ENCODE results near the gene VAV1. TPM values are rescaled to one million over a fixed set of nuclear protein-coding genes. Genes with fewer than 3 reads are reported as not detected.
"Not testable (repeated sequence)": the region's sequence is repeated elsewhere in the genome, so short reads cannot be mapped to it uniquely, and the experiment has no call there.

Gene VAV1
- total RNA-seq, 2 donors from 2014 or later: 7.6 to 12.2 TPM

DNA sequence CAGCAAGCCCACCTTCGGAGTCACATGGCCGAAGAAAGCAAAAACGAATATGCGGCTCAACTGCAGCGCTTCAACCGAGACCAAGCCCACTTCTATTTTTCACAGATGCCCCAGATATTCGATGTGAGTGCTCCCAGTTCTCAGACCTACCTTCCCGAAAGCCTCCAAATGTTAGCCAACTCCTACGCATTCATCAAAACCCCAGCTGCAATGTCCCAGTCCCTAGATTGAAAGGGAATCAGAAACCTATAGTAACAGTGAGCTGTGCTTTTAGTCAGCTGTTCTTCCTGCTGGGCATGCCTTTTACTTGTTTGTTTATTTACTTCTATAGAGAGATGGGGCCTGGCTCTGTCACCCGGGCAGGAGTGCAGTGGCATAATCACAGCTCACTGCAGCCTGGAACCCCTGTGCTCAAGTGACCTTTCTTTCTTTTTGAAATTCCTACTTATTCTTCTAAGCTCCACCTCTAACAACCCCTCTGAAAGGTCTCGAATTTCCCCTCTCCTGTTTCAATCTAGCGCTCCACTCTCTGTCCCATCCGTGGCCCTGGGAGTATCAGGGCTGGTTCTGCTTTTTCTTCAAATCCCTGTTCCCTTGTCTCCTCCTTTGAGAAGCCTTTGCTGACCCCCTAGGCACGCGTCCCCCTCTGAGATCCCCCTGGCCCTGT lies 28.7 kb upstream of the VAV1 start:
- Histone ChIP-seq H3K27ac (peak overlapping the region; percentile 81 to 84), H3K4me1 (ENCODE audit: control insufficient read depth in 1 of 2, low read depth in 2 of 2) (peaks cover 18 to 49% of the 10 kb centered on the region in 2 donors), H3K36me3 (peaks cover 32% of the 10 kb centered on the region), H3K4me3 (peak overlapping the region; percentile 48), H3K9me3 (no peaks in the 10 kb centered on the region), H3K27me3 (replicated peaks; ENCODE audit: insufficient read depth) (no peaks in the 10 kb centered on the region)
- no peak for DNase-seq (ENCODE audit: low spot score)
- no peak for ATAC-seq (ENCODE audit: insufficient number of reproducible peaks, low FRiP score, low read depth)
- TF ChIP-seq, protein P1, sequence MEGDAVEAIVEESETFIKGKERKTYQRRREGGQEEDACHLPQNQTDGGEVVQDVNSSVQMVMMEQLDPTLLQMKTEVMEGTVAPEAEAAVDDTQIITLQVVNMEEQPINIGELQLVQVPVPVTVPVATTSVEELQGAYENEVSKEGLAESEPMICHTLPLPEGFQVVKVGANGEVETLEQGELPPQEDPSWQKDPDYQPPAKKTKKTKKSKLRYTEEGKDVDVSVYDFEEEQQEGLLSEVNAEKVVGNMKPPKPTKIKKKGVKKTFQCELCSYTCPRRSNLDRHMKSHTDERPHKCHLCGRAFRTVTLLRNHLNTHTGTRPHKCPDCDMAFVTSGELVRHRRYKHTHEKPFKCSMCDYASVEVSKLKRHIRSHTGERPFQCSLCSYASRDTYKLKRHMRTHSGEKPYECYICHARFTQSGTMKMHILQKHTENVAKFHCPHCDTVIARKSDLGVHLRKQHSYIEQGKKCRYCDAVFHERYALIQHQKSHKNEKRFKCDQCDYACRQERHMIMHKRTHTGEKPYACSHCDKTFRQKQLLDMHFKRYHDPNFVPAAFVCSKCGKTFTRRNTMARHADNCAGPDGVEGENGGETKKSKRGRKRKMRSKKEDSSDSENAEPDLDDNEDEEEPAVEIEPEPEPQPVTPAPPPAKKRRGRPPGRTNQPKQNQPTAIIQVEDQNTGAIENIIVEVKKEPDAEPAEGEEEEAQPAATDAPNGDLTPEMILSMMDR (IDR thresholded peaks at IDR 0.05): no peak

DNA sequence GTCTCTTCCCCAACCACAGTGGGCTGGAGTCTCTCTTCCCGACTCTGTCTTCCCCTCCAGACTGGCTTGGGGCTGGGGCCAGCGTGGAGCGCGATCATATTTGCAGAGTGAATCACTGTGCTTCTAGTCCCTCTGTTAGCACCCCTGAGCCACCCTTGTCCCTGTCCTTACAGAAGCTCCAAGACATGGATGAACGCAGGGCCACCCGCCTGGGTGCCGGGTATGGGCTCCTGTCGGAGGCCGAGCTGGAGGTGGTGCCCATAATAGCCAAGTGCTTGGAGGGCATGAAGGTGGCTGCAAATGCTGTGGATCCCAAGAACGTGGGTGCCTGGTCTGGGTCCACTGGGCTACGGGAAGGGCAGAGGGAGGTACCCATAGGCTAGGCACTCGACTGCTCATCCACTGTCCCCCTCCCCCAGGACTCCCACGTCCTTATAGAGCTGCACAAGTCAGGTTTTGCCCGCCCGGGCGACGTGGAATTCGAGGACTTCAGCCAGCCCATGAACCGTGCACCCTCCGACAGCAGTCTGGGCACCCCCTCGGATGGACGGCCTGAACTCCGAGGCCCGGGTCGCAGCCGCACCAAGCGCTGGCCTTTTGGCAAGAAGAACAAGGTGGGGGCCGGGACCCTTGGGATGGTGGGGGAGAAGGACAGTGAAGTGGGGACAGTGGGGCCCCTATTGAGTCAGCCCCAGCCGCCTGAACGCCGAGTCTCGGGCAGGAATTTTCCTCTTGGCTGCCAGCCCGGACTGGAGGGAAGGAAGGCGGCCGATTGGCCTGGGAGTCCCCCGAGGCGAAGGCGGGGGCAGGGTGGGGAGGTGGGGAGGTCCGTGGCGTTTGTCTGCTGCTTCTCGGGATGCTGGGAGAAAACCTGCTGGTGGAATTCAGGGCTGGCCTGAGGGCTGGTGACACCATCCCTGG lies 27.9 kb upstream of the VAV1 start:
- DNase-seq (ENCODE audit: low spot score) (no peak), ATAC-seq (ENCODE audit: insufficient number of reproducible peaks, low FRiP score, low read depth) (peak; percentile 63)
- Histone ChIP-seq H3K27ac (peak overlapping the region; percentile 81 to 84), H3K4me1 (ENCODE audit: control insufficient read depth in 1 of 2, low read depth in 2 of 2) (peaks cover 15 to 46% of the 10 kb centered on the region in 2 donors), H3K9me3 (no peaks in the 10 kb centered on the region), H3K27me3 (replicated peaks; ENCODE audit: insufficient read depth) (no peaks in the 10 kb centered on the region), H3K4me3 (peak overlapping the region; percentile 48), H3K36me3 (peaks cover 39% of the 10 kb centered on the region)
- TF ChIP-seq, protein P1 (IDR thresholded peaks at IDR 0.05): peak; percentile 14

DNA sequence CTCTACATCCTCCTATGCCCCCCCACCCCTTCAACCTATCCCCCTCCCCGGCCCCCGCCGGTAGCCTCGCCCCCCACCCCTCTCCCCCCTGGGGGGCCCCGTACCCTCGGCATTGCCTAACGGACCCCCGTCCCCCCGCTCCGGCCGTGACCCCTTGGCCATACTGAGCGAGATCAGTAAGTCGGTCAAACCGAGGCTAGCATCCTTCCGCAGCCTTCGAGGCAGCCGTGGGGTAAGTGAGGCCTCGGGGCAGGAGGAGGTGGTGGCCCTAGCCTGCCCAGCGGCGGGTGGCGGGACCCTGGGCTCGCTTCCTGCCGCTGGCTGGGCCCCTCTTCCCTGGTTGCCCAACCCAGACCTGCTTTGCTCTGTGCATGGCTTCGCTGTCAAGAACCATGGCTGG lies 26.5 kb upstream of the VAV1 start:
- Histone ChIP-seq H3K27me3 (replicated peaks; ENCODE audit: insufficient read depth) (no peaks in the 10 kb centered on the region), H3K36me3 (peaks cover 50% of the 10 kb centered on the region), H3K9me3 (no peaks in the 10 kb centered on the region), H3K27ac (no peak overlapping the region), H3K4me1 (ENCODE audit: control insufficient read depth in 1 of 2, low read depth in 2 of 2) (peaks cover 15 to 46% of the 10 kb centered on the region in 2 donors), H3K4me3 (no peak overlapping the region)
- DNase-seq (ENCODE audit: low spot score) (no peak), ATAC-seq (ENCODE audit: insufficient number of reproducible peaks, low FRiP score, low read depth) (no peak)
- TF ChIP-seq, protein P1 (IDR thresholded peaks at IDR 0.05): no peak

DNA sequence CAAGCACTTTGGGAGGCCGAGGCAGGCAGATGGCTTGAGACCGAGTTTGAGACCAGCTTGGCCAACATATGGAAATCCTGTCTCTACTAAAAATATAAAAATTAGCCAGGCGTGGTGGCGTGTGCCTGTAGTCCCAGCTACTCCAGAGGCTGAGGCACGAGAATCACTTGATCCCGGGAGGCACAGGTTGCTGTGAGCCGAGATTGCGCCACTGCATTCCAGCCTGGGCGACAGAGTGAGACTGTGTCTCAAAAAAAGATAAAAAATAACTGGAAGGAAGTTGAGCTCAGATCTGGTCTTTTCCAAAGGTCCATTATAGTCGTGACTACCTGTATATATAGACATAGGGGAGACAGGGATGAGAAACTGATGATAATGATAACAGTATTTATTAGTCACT lies 24.0 kb upstream of the VAV1 start:
- not testable (repeated sequence) for H3K27ac ChIP-seq; H3K9me3 ChIP-seq; ATAC-seq (ENCODE audit: insufficient number of reproducible peaks, low FRiP score, low read depth); H3K27me3 ChIP-seq (replicated peaks; ENCODE audit: insufficient read depth); H3K4me3 ChIP-seq; DNase-seq (ENCODE audit: low spot score)
- peaks cover 55% of the 10 kb centered on the region for H3K36me3 ChIP-seq
- H3K4me1 ChIP-seq (ENCODE audit: control insufficient read depth in 1 of 2, low read depth in 2 of 2): peaks cover 16 to 31% of the 10 kb centered on the region in 2 donors

DNA sequence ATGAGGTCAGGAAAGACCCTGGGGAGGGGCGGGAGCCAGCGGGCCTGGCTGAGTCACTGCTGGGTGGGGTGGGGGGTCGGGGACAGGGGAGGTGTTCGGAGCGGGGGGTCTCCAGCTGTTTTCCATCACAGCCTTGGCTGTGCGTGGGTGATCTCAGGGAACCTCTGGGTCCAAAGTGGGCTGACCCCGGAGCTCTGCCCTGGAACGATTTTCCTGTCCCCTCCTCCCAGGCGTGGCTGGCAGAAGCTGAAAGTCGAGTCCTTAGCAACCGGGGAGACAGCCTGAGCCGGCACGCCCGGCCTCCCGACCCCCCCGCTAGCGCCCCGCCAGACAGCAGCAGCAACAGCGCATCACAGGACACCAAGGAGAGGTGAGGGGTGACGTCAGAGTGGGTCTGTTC lies 22.4 kb upstream of the VAV1 start:
- Histone ChIP-seq H3K9me3 (no peaks in the 10 kb centered on the region), H3K36me3 (peaks cover 55% of the 10 kb centered on the region), H3K27me3 (replicated peaks; ENCODE audit: insufficient read depth) (no peaks in the 10 kb centered on the region), H3K27ac (no peak overlapping the region), H3K4me3 (no peak overlapping the region), H3K4me1 (ENCODE audit: control insufficient read depth in 1 of 2, low read depth in 2 of 2) (peaks cover 8 to 19% of the 10 kb centered on the region in 2 donors)
- no peak for ATAC-seq (ENCODE audit: insufficient number of reproducible peaks, low FRiP score, low read depth)
- TF ChIP-seq, protein P1 (IDR thresholded peaks at IDR 0.05): no peak
- no peak for DNase-seq (ENCODE audit: low spot score)
